ENCODE measurements around the gene ZBTB2.

ZBTB2 gene

GRCh38 chr6:151376440-151376839, 14.9 kb downstream of the ZBTB2 start:
- Histone ChIP-seq H4K20me1 (ENCODE audit: insufficient read depth, low read length) (0 out of 2 replicates have a peak, but pooled peaks cover 11% of the 10 kb centered on the region), H3K4me1 (ENCODE audit: low read length) (peaks cover 20% of the 10 kb centered on the region), H3K9me3 (ENCODE audit: insufficient read depth, low read length) (no peaks in the 10 kb centered on the region), H3K4me3 (ENCODE audit: low read length) (no peak overlapping the region), H3K9ac (ENCODE audit: low read length) (no peak overlapping the region), H3K4me2 (ENCODE audit: low read length) (peak overlapping the region; percentile 24), H3K36me3 (replicated peaks; ENCODE audit: low read depth, low read length) (peaks cover 4% of the 10 kb centered on the region), H3K79me2 (ENCODE audit: low read length) (peaks cover 69% of the 10 kb centered on the region), H3K27me3 (ENCODE audit: low read depth, low read length) (no peaks in the 10 kb centered on the region), H2AFZ (ENCODE audit: low read depth, low read length) (no peak overlapping the region), H3K27ac (ENCODE audit: low read length) (no peak overlapping the region)
- TF ChIP-seq CTCF (IDR thresholded peaks at IDR 0.05; ENCODE audit: low read depth, low read length): no peak
- no peak for TF ChIP-seq EZH2phosphoT487 (IDR thresholded peaks at IDR 0.05; ENCODE audit: low read depth)

DNA sequence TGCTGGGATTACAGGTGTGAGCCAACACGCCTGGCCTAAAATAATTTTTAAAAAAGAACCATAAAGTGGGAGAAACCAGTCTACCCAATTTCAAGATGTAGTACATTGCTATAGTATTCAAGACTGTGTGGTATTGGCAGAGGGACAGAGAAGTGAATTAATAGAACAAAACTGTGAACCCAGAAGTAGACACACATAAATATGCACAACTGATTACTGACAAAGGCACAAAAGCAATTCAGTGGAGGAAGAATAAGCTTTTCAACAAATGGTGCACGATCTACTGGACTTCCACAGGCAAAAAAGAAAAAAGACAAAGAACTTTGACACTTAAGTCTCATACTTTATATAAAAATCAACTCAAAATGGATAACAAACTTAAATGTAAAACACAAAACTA, 15.5 kb downstream of the ZBTB2 start:
- Histone ChIP-seq H2AFZ (ENCODE audit: low read depth, low read length) (no peak overlapping the region), H3K9ac (ENCODE audit: low read length) (no peak overlapping the region), H4K20me1 (ENCODE audit: insufficient read depth, low read length) (0 out of 2 replicates have a peak, but pooled peaks cover 9% of the 10 kb centered on the region), H3K9me3 (ENCODE audit: insufficient read depth, low read length) (no peaks in the 10 kb centered on the region), H3K36me3 (replicated peaks; ENCODE audit: low read depth, low read length) (peaks cover 4% of the 10 kb centered on the region), H3K27me3 (ENCODE audit: low read depth, low read length) (no peaks in the 10 kb centered on the region), H3K4me1 (ENCODE audit: low read length) (peaks cover 18% of the 10 kb centered on the region), H3K27ac (ENCODE audit: low read length) (no peak overlapping the region), H3K4me2 (ENCODE audit: low read length) (no peak overlapping the region), H3K79me2 (ENCODE audit: low read length) (peaks cover 66% of the 10 kb centered on the region), H3K4me3 (ENCODE audit: low read length) (no peak overlapping the region)
- TF ChIP-seq CTCF (IDR thresholded peaks at IDR 0.05; ENCODE audit: low read depth, low read length) (no peak), EZH2phosphoT487 (IDR thresholded peaks at IDR 0.05; ENCODE audit: low read depth) (no peak)

DNA sequence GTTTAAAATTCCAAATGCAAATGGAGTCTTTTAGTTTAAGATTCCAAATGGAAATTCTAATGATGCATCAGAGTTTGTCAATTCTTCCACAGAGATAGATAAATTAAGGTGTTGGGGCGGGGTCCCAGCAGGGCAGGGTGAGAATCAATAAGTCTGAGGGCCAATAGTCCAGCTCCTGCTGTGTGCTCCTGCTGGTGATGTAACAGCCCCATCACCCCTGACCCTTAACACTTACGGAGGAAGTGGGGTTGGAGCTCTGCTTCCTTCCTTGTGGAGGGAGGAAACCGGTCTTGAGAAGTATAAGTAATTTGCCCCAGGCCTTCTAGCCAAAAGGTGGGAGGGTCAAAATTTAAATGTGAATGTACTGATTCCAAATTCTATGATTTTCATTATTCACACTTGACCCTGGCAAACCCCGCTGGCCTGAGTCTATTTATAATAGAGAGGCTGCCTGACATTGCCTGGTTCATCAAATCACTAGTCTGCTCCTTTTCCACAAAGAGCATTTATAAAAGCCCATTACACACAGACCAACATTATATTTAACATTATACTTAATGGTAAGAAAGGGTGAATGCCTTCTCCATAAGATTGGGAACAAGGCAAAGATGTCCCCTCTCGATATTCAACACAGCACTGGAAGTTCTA, 17.2 kb downstream of the ZBTB2 start:
- no peak overlapping the region for H3K4me2 ChIP-seq (ENCODE audit: low read length)
- TF ChIP-seq CTCF (IDR thresholded peaks at IDR 0.05; ENCODE audit: low read depth, low read length) (no peak), EZH2phosphoT487 (IDR thresholded peaks at IDR 0.05; ENCODE audit: low read depth) (no peak)
- no peak overlapping the region for H3K4me3 ChIP-seq (ENCODE audit: low read length)
- no peak overlapping the region for H3K27ac ChIP-seq (ENCODE audit: low read length)
- H2AFZ ChIP-seq (ENCODE audit: low read depth, low read length): no peak overlapping the region
- peaks cover 51% of the 10 kb centered on the region for H3K79me2 ChIP-seq (ENCODE audit: low read length)
- no peak overlapping the region for H3K9ac ChIP-seq (ENCODE audit: low read length)
- H3K27me3 ChIP-seq (ENCODE audit: low read depth, low read length): no peaks in the 10 kb centered on the region
- no peaks in the 10 kb centered on the region for H3K9me3 ChIP-seq (ENCODE audit: insufficient read depth, low read length)
- peaks cover 4% of the 10 kb centered on the region for H3K36me3 ChIP-seq (replicated peaks; ENCODE audit: low read depth, low read length)
- 0 out of 2 replicates have a peak, but pooled peaks cover 6% of the 10 kb centered on the region for H4K20me1 ChIP-seq (ENCODE audit: insufficient read depth, low read length)
- H3K4me1 ChIP-seq (ENCODE audit: low read length): peaks cover 11% of the 10 kb centered on the region

GRCh38 chr6:151372164-151372563, 19.2 kb downstream of the ZBTB2 start:
- Histone ChIP-seq H4K20me1 (ENCODE audit: insufficient read depth, low read length) (0 out of 2 replicates have a peak, but pooled peaks cover 3% of the 10 kb centered on the region), H3K9me3 (ENCODE audit: insufficient read depth, low read length) (no peaks in the 10 kb centered on the region), H3K27me3 (ENCODE audit: low read depth, low read length) (no peaks in the 10 kb centered on the region), H3K27ac (ENCODE audit: low read length) (no peak overlapping the region), H3K79me2 (ENCODE audit: low read length) (peaks cover 34% of the 10 kb centered on the region), H3K4me3 (ENCODE audit: low read length) (no peak overlapping the region), H3K36me3 (replicated peaks; ENCODE audit: low read depth, low read length) (peaks cover 4% of the 10 kb centered on the region), H3K4me1 (ENCODE audit: low read length) (peaks cover 11% of the 10 kb centered on the region), H3K4me2 (ENCODE audit: low read length) (no peak overlapping the region), H3K9ac (ENCODE audit: low read length) (no peak overlapping the region), H2AFZ (ENCODE audit: low read depth, low read length) (no peak overlapping the region)
- TF ChIP-seq EZH2phosphoT487 (IDR thresholded peaks at IDR 0.05; ENCODE audit: low read depth) (no peak), CTCF (IDR thresholded peaks at IDR 0.05; ENCODE audit: low read depth, low read length) (no peak)

Measured in OCI-LY3 (cell line).